OCI-LY1 (cell line): ENCODE results near the gene DGCR8.

Source experiments
- H2AFZ ChIP-seq: fragments of 200-600 bp; sonication (generic), shearing (Covaris generic); 2 replicates; pipeline ENCODE4 v1.6.0; 2014; ENCODE audit warnings: antibody characterized with exemption, mild to moderate bottlenecking, low read length
- H3F3A ChIP-seq: fragments of 200-600 bp; sonication (generic), shearing (Covaris generic); 2 replicates; pipeline ENCODE4 v1.6.0; 2014; ENCODE audit warnings: mild to moderate bottlenecking, antibody characterized with exemption, low read length, moderate library complexity; ENCODE audit not compliant: insufficient read depth
- H3K27ac ChIP-seq: fragments of 200-600 bp; sonication (generic); 2 replicates; pipeline ENCODE4 v1.5.1; 2014; ENCODE audit warnings: low read length, mixed run types, mild to moderate bottlenecking, low read depth; ENCODE audit not compliant: poor library complexity, severe bottlenecking
- H3K27me3 ChIP-seq: fragments of 200-600 bp; sonication (generic); 2 replicates; pipeline ENCODE4 v1.6.0; 2014; ENCODE audit warnings: antibody characterized with exemption, mild to moderate bottlenecking, low read length, moderate library complexity; ENCODE audit not compliant: insufficient read depth
- H3K36me3 ChIP-seq: fragments of 200-600 bp; sonication (generic); 2 replicates; pipeline ENCODE4 v1.6.1; 2014; ENCODE audit warnings: mild to moderate bottlenecking, antibody characterized with exemption, low read length, moderate library complexity, mixed read lengths; ENCODE audit not compliant: insufficient read depth
- H3K4me1 ChIP-seq: fragments of 200-600 bp; sonication (generic); 2 replicates; pipeline ENCODE4 v1.5.1; 2014; ENCODE audit warnings: mild to moderate bottlenecking, low read length, moderate library complexity; ENCODE audit not compliant: insufficient read depth, severe bottlenecking
- H3K4me2 ChIP-seq: fragments of 200-600 bp; sonication (generic), shearing (Covaris generic); 2 replicates; pipeline ENCODE4 v1.6.1; 2014; ENCODE audit warnings: low read length
- H3K4me3 ChIP-seq: fragments of 200-600 bp; sonication (generic); 2 replicates; pipeline ENCODE4 v1.5.1; 2014; ENCODE audit warnings: low read length, low read depth, mild to moderate bottlenecking, mixed read lengths; ENCODE audit not compliant: poor library complexity, severe bottlenecking
- H3K79me2 ChIP-seq: fragments of 200-600 bp; shearing (Covaris generic); 2 replicates; pipeline ENCODE4 v1.6.1; 2016; ENCODE audit warnings: mixed run types, low read length, mixed read lengths; ENCODE audit not compliant: insufficient read depth
- H3K9ac ChIP-seq: fragments of 200-600 bp; sonication (generic), shearing (Covaris generic); 2 replicates; pipeline ENCODE4 v1.6.1; 2014; ENCODE audit warnings: mild to moderate bottlenecking, low read length, mixed read lengths
- H3K9me2 ChIP-seq: fragments of 200-600 bp; sonication (generic), shearing (Covaris generic); 2 replicates; pipeline ENCODE4 v1.6.1; 2014; ENCODE audit warnings: low read depth, mild to moderate bottlenecking, low read length, mixed read lengths
- H3K9me3 ChIP-seq: fragments of 200-600 bp; shearing (Covaris generic); 2 replicates; pipeline ENCODE4 v1.6.1; 2014; ENCODE audit warnings: low read length, mixed read lengths
- H4K20me1 ChIP-seq: fragments of 200-600 bp; sonication (generic), shearing (Covaris generic); 2 replicates; pipeline ENCODE4 v1.6.0; 2016; ENCODE audit warnings: mild to moderate bottlenecking, low read length; ENCODE audit not compliant: insufficient read depth
- EZH2 ChIP-seq: fragments of 200-600 bp; sonication (generic), shearing (Covaris generic); IDR thresholded peaks from 2 replicates; pipeline ENCODE4 v1.8.0; 2017; ENCODE audit warnings: borderline replicate concordance, mixed run types, mild to moderate bottlenecking, antibody characterized with exemption, low read length, moderate library complexity, mixed read lengths
- TF ChIP-seq, protein P1 (sequence below): fragments of 200-600 bp; sonication (generic), shearing (Covaris generic); IDR thresholded peaks from 2 replicates; pipeline ENCODE4 v1.5.1; 2017; ENCODE audit warnings: mild to moderate bottlenecking, antibody characterized with exemption, low read length, moderate library complexity, mixed read lengths

Gene DGCR8

DNA sequence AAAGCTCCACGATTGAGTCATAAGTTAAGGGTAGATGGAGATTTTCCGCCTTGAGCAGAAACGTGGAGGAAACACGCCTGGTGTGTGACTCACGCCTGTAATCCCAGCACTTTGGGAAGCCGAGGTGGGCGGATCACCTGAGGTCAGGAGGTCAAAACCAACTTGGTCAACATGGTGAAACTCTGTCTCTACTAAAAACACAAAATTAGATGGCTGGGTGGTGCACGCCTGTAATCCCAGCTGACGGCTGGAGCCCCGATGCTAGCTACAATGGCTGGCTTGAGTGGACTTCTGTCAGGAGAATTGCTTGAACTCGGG, 17.3 kb upstream of the DGCR8 start:
- no peak overlapping the region for H2AFZ ChIP-seq
- TF ChIP-seq, protein P1, sequence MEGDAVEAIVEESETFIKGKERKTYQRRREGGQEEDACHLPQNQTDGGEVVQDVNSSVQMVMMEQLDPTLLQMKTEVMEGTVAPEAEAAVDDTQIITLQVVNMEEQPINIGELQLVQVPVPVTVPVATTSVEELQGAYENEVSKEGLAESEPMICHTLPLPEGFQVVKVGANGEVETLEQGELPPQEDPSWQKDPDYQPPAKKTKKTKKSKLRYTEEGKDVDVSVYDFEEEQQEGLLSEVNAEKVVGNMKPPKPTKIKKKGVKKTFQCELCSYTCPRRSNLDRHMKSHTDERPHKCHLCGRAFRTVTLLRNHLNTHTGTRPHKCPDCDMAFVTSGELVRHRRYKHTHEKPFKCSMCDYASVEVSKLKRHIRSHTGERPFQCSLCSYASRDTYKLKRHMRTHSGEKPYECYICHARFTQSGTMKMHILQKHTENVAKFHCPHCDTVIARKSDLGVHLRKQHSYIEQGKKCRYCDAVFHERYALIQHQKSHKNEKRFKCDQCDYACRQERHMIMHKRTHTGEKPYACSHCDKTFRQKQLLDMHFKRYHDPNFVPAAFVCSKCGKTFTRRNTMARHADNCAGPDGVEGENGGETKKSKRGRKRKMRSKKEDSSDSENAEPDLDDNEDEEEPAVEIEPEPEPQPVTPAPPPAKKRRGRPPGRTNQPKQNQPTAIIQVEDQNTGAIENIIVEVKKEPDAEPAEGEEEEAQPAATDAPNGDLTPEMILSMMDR = no peak
- TF ChIP-seq EZH2 = no peak
- no peak overlapping the region for H3K4me2 ChIP-seq
- no peaks in the 10 kb centered on the region for H3K79me2 ChIP-seq
- no peaks in the 10 kb centered on the region for H3K9me2 ChIP-seq
- no peaks in the 10 kb centered on the region for H4K20me1 ChIP-seq
- no peaks in the 10 kb centered on the region for H3K27me3 ChIP-seq
- no peak overlapping the region for H3K27ac ChIP-seq
- peaks cover 11% of the 10 kb centered on the region; the same call in 1 of the 2 replicates for H3K36me3 ChIP-seq
- H3F3A ChIP-seq = no peaks in the 10 kb centered on the region
- no peaks in the 10 kb centered on the region for H3K4me1 ChIP-seq
- no peaks in the 10 kb centered on the region for H3K9me3 ChIP-seq
- no peak overlapping the region for H3K9ac ChIP-seq
- H3K4me3 ChIP-seq = no peak overlapping the region

DNA sequence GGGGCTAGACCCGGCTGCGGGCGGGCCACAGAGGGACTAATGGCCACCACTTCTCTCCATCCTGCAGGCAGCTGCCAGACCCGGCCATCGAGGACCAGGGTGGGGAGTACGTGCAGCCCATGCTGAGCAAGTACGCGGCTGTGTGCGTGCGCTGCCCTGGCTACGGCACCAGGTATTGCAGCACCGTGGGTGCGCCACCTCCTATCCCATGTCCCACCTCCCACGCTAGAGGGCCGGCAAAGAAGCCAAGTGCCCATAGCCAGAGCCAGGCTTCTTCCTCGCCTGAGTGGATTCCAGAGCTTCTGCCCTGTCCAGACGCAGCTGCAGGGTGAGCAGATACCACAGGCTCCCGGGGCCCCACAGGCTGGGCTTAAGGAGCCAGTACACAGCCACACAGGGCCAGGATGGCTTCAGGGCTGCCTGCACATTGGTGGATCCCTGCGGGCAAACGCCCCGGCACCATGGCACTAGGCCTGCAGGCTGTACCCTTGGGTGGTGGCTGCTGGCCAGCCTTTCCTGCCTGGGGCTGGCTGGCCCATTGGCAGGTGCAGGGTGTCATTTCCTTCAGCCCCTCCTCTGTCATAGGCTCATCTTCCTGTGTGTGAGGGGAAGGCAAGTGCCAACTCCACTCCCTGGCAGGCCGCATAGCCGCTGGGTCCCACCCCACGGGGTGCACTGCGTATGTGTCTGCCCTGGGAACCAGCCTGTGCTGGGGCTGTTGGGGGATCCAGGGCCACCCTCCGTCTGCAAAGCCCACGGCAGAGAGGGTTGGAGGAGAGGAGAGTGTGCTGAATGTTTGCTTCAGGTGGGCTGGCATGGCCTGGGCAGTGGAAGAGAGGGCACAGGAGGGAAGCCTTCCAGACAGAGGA, 16.5 kb upstream of the DGCR8 start:
- no peaks in the 10 kb centered on the region for H3F3A ChIP-seq
- no peak overlapping the region for H3K9ac ChIP-seq
- H3K4me2 ChIP-seq = no peak overlapping the region
- no peak for TF ChIP-seq EZH2
- TF ChIP-seq, protein P1 = no peak
- no peaks in the 10 kb centered on the region for H3K4me1 ChIP-seq
- H3K4me3 ChIP-seq = no peak overlapping the region
- H3K79me2 ChIP-seq = no peaks in the 10 kb centered on the region
- no peak overlapping the region for H3K27ac ChIP-seq
- H3K9me3 ChIP-seq = no peaks in the 10 kb centered on the region
- H3K27me3 ChIP-seq = no peaks in the 10 kb centered on the region
- no peak overlapping the region for H2AFZ ChIP-seq
- no peaks in the 10 kb centered on the region for H3K9me2 ChIP-seq
- peaks cover 11% of the 10 kb centered on the region; the same call in 1 of the 2 replicates for H3K36me3 ChIP-seq
- H4K20me1 ChIP-seq = no peaks in the 10 kb centered on the region

DNA sequence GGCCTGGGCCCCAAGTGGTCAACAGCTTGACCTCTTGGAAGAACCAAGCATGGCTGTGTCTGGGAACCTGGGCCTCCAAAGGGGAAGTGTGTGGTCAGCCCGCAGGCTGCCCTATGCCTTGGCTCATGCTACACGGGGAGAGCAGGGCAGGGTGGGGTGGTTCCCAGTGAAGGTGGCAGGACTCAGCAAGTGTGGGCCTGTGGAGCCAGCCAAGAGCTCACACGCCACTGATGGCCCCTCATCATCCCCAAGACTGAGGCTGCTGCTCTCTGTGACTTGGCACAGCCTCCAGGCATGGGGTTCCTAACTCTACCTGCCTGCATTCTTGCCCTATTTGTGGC, 15.9 kb upstream of the DGCR8 start:
- Histone ChIP-seq H3K4me2 (no peak overlapping the region), H3K9me2 (no peaks in the 10 kb centered on the region), H3K4me1 (no peaks in the 10 kb centered on the region), H3K27ac (no peak overlapping the region), H3K36me3 (peaks cover 11% of the 10 kb centered on the region; the same call in 1 of the 2 replicates), H4K20me1 (no peaks in the 10 kb centered on the region), H3K27me3 (no peaks in the 10 kb centered on the region), H3F3A (no peaks in the 10 kb centered on the region), H2AFZ (no peak overlapping the region), H3K4me3 (no peak overlapping the region), H3K9ac (no peak overlapping the region), H3K79me2 (no peaks in the 10 kb centered on the region), H3K9me3 (no peaks in the 10 kb centered on the region)
- no peak for TF ChIP-seq EZH2
- TF ChIP-seq, protein P1 = no peak
